ENCODE results near the gene CHAF1A.

DNA sequence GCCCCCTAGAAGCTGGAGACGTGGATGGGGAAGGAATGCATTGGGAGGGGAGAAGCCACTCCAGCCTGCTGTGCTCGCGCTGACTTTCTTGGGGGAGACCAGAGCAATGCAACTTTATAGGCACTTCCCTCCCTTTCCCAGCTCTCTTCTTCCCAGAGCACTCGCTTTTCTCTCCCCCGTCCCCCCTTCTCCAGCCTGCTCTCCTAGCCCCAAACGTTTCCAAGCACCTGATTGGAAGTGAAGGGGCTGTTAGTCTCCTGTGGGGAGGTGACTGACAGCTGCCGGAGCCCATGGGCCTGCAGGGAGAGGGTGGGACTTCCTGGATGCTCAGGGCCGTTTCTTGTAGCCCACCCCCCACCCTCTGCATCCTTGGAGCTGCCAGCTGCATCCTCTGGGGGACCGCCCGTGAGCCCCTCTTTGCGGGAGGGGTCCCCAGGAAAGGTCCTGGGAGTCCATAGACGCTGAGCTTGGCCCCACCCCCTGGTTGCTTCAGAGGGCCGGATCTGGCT, 72.1 kb downstream of the CHAF1A start:
- TF ChIP-seq POLR2A (IDR thresholded peaks at IDR 0.05): no peak
- TF ChIP-seq, protein P1, sequence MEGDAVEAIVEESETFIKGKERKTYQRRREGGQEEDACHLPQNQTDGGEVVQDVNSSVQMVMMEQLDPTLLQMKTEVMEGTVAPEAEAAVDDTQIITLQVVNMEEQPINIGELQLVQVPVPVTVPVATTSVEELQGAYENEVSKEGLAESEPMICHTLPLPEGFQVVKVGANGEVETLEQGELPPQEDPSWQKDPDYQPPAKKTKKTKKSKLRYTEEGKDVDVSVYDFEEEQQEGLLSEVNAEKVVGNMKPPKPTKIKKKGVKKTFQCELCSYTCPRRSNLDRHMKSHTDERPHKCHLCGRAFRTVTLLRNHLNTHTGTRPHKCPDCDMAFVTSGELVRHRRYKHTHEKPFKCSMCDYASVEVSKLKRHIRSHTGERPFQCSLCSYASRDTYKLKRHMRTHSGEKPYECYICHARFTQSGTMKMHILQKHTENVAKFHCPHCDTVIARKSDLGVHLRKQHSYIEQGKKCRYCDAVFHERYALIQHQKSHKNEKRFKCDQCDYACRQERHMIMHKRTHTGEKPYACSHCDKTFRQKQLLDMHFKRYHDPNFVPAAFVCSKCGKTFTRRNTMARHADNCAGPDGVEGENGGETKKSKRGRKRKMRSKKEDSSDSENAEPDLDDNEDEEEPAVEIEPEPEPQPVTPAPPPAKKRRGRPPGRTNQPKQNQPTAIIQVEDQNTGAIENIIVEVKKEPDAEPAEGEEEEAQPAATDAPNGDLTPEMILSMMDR (IDR thresholded peaks at IDR 0.05): no peak

All from gastroesophageal sphincter (tissue), 3 donors.